Hindlimb muscle (tissue), 1 donor: ENCODE data around the gene ASIC2. TPM values are rescaled to one million over a fixed set of nuclear protein-coding genes. Genes with fewer than 3 reads are reported as not detected.
A peak's percentile ranks its signal among the peaks of the same experiment; 100 is the strongest.

Source experiments
- DNase-seq: peaks from one replicate; pipeline ENCODE4 v3.0.0-alpha.2; 2013
- polyA plus RNA-seq: library from polyadenylated mRNA; unstranded; fragments of 120-200 nt; gene quantifications from one replicate; pipeline ENCODE4 v1.2.1, GENCODE V29; 2013; ENCODE audit not compliant: insufficient read length

Gene ASIC2
- polyA plus RNA-seq, 1 donor: not detected

GRCh38 chr17:33287096-33287725 is 5.9 kb downstream of the ASIC2 start:
- no peak for DNase-seq

GRCh38 chr17:33285413-33285812 is 7.7 kb downstream of the ASIC2 start:
- DNase-seq: no peak

GRCh38 chr17:33284022-33284421 is 9.1 kb downstream of the ASIC2 start:
- peak; percentile 15 for DNase-seq

- DNase-seq: no peak
Measured at GRCh38 chr17:33280162-33280943, 12.7 kb downstream of the ASIC2 start.

- DNase-seq: no peak
Measured at GRCh38 chr17:33277436-33278100, 15.5 kb downstream of the ASIC2 start.

GRCh38 chr17:33273743-33274410 is 19.2 kb downstream of the ASIC2 start:
- DNase-seq: no peak

GRCh38 chr17:33273271-33273670 is 19.8 kb downstream of the ASIC2 start:
- DNase-seq: no peak

- DNase-seq: no peak
Measured at GRCh38 chr17:33272438-33272837, 20.7 kb downstream of the ASIC2 start.

GRCh38 chr17:33269337-33270060 is 23.6 kb downstream of the ASIC2 start:
- no peak for DNase-seq

GRCh38 chr17:33267851-33268548 is 25.1 kb downstream of the ASIC2 start:
- DNase-seq: no peak

GRCh38 chr17:33267271-33267790 is 25.8 kb downstream of the ASIC2 start:
- DNase-seq: no peak

GRCh38 chr17:33266611-33267010 is 26.5 kb downstream of the ASIC2 start:
- DNase-seq: no peak

- DNase-seq: no peak
Measured at GRCh38 chr17:33266116-33266515, 27.0 kb downstream of the ASIC2 start.

- DNase-seq: no peak
Measured at GRCh38 chr17:33263396-33263795, 29.7 kb downstream of the ASIC2 start.

- DNase-seq: no peak
Measured at GRCh38 chr17:33262266-33263123, 30.6 kb downstream of the ASIC2 start.

- DNase-seq: no peak
Measured at GRCh38 chr17:33261820-33262219, 31.3 kb downstream of the ASIC2 start.

GRCh38 chr17:33260638-33261037 is 32.5 kb downstream of the ASIC2 start:
- DNase-seq: no peak

GRCh38 chr17:33258296-33258695 is 34.8 kb downstream of the ASIC2 start:
- DNase-seq: no peak

GRCh38 chr17:33245183-33245582 is 47.9 kb downstream of the ASIC2 start:
- no peak for DNase-seq

GRCh38 chr17:33243732-33244131 is 49.4 kb downstream of the ASIC2 start:
- DNase-seq: no peak
